Osteoblast (primary cell): Measurements from ENCODE around the gene NMD3. TPM values are rescaled to one million over a fixed set of nuclear protein-coding genes. Genes with fewer than 3 reads are reported as not detected.
"Not testable (repeated sequence)": the region's sequence is repeated elsewhere in the genome, so short reads cannot be mapped to it uniquely, and the experiment has no call there.

Source experiments
- DNase-seq: peaks from one replicate; pipeline ENCODE4 v3.0.0; 2011; ENCODE audit warnings: low spot score, mixed read lengths; ENCODE audit not compliant: insufficient read length; ENCODE audit errors: missing footprints
- H2AFZ ChIP-seq: 2 replicates; pipeline ENCODE4 v1.6.0; 2011; ENCODE audit warnings: mild to moderate bottlenecking, low read length
- H3K27ac ChIP-seq: 2 replicates; pipeline ENCODE4 v1.5.1; 2011; ENCODE audit warnings: mild to moderate bottlenecking, low read depth, low read length, moderate library complexity
- H3K27me3 ChIP-seq: 2 replicates; pipeline ENCODE4 v1.6.0; 2012; ENCODE audit warnings: mild to moderate bottlenecking, control low read depth, inconsistent platforms, low read length, moderate library complexity; ENCODE audit not compliant: insufficient read depth
- H3K36me3 ChIP-seq: 2 replicates; pipeline ENCODE4 v1.5.1; 2011; ENCODE audit warnings: mild to moderate bottlenecking, low read length, control low read depth, moderate library complexity; ENCODE audit not compliant: insufficient read depth
- H3K4me1 ChIP-seq: 2 replicates; pipeline ENCODE4 v1.5.1; 2011; ENCODE audit warnings: mild to moderate bottlenecking, low read length, control low read depth, moderate library complexity; ENCODE audit not compliant: insufficient read depth
- H3K4me2 ChIP-seq: 2 replicates; pipeline ENCODE4 v1.6.0; 2011; ENCODE audit warnings: mild to moderate bottlenecking, low read length; ENCODE audit not compliant: insufficient read depth
- H3K4me3 ChIP-seq: fragments of 200-600 bp; sonication (generic); 3 replicates; pipeline ENCODE4 v1.5.1; 2012; ENCODE audit warnings: mild to moderate bottlenecking, low read length, inconsistent platforms; ENCODE audit not compliant: insufficient read depth
- H3K79me2 ChIP-seq: 2 replicates; pipeline ENCODE4 v1.6.0; 2012; ENCODE audit warnings: mild to moderate bottlenecking, low read length, control low read depth, inconsistent platforms; ENCODE audit not compliant: insufficient read depth
- H3K9me3 ChIP-seq: 2 replicates; pipeline ENCODE4 v1.5.1; 2011; ENCODE audit warnings: low read depth, low read length, control low read depth
- H4K20me1 ChIP-seq: 2 replicates; pipeline ENCODE4 v1.6.0; 2012; ENCODE audit warnings: mild to moderate bottlenecking, low read length, control low read depth; ENCODE audit not compliant: insufficient read depth
- total RNA-seq: library from RNA; depleted of rRNA; stranded (reverse); fragments of >200 nt; gene quantifications from 2 replicates; pipeline ENCODE4 v1.2.3, GENCODE V29; 2012
- TF ChIP-seq, protein P1 (sequence below): IDR thresholded peaks from 2 replicates; pipeline ENCODE4 v1.5.1; 2011; ENCODE audit warnings: mild to moderate bottlenecking, low read depth, low read length, moderate library complexity; ENCODE audit errors: extremely low read depth

NMD3 gene
- total RNA-seq, 1 donor: 118 TPM

DNA sequence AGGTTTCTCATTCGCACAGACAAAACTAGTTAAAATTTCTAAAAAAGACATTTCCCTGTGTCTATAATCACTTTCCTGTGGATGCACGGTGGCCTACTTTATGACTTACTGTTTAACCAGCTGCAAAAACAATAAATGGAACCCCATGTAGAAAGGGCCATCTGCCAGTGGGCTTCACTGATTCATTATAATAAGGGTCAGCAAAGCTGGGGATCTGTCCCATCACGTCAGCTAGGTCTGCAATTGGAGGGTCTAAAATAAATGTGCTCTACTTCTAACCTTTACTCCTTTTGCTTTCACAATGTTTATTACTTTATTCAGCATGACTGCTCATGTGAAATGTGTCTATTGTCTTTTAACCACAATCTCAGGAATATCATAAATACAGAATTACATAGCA is 43.1 kb upstream of the NMD3 start:
- TF ChIP-seq, protein P1, sequence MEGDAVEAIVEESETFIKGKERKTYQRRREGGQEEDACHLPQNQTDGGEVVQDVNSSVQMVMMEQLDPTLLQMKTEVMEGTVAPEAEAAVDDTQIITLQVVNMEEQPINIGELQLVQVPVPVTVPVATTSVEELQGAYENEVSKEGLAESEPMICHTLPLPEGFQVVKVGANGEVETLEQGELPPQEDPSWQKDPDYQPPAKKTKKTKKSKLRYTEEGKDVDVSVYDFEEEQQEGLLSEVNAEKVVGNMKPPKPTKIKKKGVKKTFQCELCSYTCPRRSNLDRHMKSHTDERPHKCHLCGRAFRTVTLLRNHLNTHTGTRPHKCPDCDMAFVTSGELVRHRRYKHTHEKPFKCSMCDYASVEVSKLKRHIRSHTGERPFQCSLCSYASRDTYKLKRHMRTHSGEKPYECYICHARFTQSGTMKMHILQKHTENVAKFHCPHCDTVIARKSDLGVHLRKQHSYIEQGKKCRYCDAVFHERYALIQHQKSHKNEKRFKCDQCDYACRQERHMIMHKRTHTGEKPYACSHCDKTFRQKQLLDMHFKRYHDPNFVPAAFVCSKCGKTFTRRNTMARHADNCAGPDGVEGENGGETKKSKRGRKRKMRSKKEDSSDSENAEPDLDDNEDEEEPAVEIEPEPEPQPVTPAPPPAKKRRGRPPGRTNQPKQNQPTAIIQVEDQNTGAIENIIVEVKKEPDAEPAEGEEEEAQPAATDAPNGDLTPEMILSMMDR: no peak
- no peak for DNase-seq
- no peaks in the 10 kb centered on the region for H3K36me3 ChIP-seq
- peaks cover 4% of the 10 kb centered on the region for H3K4me1 ChIP-seq
- H2AFZ ChIP-seq: no peak overlapping the region
- no peaks in the 10 kb centered on the region for H3K27me3 ChIP-seq
- no peak overlapping the region for H3K4me3 ChIP-seq
- H4K20me1 ChIP-seq: no peaks in the 10 kb centered on the region
- H3K27ac ChIP-seq: no peak overlapping the region
- H3K4me2 ChIP-seq: no peak overlapping the region
- no peaks in the 10 kb centered on the region for H3K79me2 ChIP-seq
- no peaks in the 10 kb centered on the region for H3K9me3 ChIP-seq

DNA sequence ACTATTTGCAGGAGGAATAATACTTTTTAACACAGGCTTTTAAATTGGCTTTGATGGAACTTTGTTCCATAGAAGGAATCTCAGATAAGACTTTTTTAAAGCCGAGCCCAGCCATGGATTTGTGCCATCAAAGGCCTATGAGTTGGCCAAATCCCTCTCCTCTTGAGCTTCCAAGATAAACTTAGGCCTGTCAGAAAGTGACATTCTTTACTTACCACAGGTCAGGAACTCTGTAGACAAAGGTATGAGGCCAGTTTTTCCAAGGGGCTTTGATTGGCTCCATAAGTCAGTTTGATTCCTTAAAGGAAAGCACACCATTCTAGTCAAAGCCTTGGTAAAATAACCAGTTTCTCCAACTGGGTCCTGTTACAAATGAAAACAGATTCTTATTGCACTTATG is 39.7 kb upstream of the NMD3 start:
- not testable (repeated sequence) for H3K4me3 ChIP-seq, H3K36me3 ChIP-seq, H3K27me3 ChIP-seq, H4K20me1 ChIP-seq, DNase-seq, H2AFZ ChIP-seq, H3K4me2 ChIP-seq, H3K79me2 ChIP-seq, H3K4me1 ChIP-seq, H3K9me3 ChIP-seq, H3K27ac ChIP-seq

DNA sequence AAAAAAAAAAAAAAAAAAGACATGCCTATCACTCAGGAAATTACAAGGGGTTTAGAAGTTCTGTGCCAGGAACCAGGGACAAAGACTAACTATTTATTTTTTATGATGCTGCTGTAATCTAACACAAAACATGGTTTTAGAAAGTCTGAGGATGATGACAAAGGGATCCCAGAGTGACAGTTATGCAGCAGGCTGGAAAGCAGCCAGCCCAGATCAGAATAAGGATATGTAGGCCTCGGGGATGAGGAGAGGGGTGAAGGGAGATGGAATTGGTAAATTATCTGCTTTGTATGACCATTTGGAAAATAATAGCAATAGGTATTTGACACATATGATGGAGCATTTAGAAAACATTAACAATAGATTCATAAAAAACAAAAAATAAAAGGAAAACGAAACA is 34.1 kb upstream of the NMD3 start:
- H3K4me1 ChIP-seq: no peaks in the 10 kb centered on the region
- H2AFZ ChIP-seq: no peak overlapping the region
- no peaks in the 10 kb centered on the region for H3K27me3 ChIP-seq
- H3K27ac ChIP-seq: no peak overlapping the region
- no peak overlapping the region for H3K4me3 ChIP-seq
- no peaks in the 10 kb centered on the region for H3K79me2 ChIP-seq
- no peak overlapping the region for H3K4me2 ChIP-seq
- H3K36me3 ChIP-seq: no peaks in the 10 kb centered on the region
- TF ChIP-seq, protein P1: no peak
- no peaks in the 10 kb centered on the region for H3K9me3 ChIP-seq
- no peak for DNase-seq
- no peaks in the 10 kb centered on the region for H4K20me1 ChIP-seq

DNA sequence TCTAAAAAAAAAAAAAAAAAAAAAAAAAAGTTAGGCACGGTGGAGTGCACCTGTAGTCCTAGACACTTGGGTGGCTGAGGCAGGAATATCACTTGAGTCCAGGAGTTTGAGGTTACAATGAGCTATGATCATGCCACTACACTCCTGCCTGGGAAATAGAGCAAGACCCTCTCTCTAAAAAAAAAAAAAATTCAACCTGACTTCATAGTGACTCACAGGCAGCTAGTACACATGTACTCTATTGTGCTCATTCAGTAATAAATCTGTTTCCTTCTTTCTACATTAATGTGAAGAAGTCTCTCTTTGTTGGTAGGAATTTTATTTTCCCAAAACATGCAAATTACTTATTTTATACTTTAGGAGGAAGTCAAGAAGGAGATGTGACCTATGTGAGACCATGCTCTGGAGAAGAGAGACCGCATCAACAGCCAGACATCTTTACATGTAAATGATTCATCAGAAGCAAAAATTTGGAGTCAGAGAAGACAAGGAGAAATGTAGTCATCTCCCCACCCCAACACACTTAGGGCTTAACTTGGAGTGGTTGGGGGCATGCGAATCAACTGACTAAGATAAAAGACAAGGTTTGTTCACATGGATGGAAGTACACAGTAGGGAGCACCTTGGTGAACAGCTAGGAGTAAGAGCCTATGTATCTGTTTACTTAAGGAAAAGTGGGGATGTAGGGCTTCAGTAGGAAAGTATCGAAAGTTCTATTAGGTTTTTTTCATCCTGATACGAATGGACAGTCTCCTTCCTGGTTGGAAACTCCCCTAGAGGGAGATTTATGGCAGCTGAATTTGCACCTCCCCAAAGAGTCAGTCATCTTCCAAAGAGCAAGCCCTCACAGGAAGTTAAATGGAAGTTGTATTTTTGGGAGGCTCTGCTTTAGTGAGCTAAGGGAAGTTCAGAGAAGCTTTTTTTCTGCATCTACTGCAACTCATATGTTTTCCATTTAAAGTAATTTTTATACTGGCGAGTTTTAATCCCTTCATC is 23.0 kb upstream of the NMD3 start:
- H3K4me3 ChIP-seq: no peak overlapping the region
- no peak overlapping the region for H2AFZ ChIP-seq
- peak; percentile 57 for DNase-seq
- no peaks in the 10 kb centered on the region for H3K9me3 ChIP-seq
- H3K79me2 ChIP-seq: no peaks in the 10 kb centered on the region
- no peaks in the 10 kb centered on the region for H3K36me3 ChIP-seq
- no peak overlapping the region for H3K27ac ChIP-seq
- no peaks in the 10 kb centered on the region for H3K4me1 ChIP-seq
- no peak overlapping the region for H3K4me2 ChIP-seq
- no peaks in the 10 kb centered on the region for H3K27me3 ChIP-seq
- TF ChIP-seq, protein P1: no peak
- H4K20me1 ChIP-seq: no peaks in the 10 kb centered on the region
